Measurements from ENCODE around the gene RELCH.

Gene RELCH

GRCh38 chr18:62258093-62258492 lies 71.0 kb downstream of the RELCH start:
- H3K9me3 ChIP-seq (ENCODE audit: control insufficient read depth, low read length), result no peaks in the 10 kb centered on the region
- DNase-seq (ENCODE audit: low read depth), result no peak
- peaks cover 74% of the 10 kb centered on the region for H3K36me3 ChIP-seq (ENCODE audit: control insufficient read depth, insufficient read depth, low read length, severe bottlenecking)
- H3K4me1 ChIP-seq (ENCODE audit: control insufficient read depth, insufficient read depth, low read length), result no peaks in the 10 kb centered on the region
- no peak overlapping the region for H3K9ac ChIP-seq (ENCODE audit: low read length)
- H3K27me3 ChIP-seq (replicated peaks; ENCODE audit: control insufficient read depth, insufficient read depth, low read length), result no peaks in the 10 kb centered on the region
- no peak overlapping the region for H3K4me3 ChIP-seq (ENCODE audit: low read length)

DNA sequence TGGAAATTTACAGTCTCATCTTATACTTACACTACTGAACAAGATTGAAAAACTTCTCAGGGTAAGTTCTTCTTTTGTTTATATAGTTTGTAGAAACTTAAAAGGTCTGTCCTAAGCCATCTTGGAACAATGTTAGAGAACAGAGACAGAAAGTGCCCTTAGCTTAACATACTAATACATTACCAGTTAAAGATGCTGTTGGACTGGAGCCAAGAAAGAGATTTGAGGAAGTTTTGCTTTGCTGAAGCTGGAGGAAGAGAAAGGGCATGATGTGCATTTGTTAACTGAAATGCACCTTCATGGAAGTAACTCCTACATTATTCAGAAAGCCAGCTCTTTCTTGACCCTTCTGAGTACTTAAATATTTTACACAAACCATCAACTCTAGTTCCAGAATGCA lies 71.6 kb downstream of the RELCH start:
- Histone ChIP-seq H3K9me3 (ENCODE audit: control insufficient read depth, low read length) (no peaks in the 10 kb centered on the region), H3K4me3 (ENCODE audit: low read length) (no peak overlapping the region), H3K36me3 (ENCODE audit: control insufficient read depth, insufficient read depth, low read length, severe bottlenecking) (peaks cover 75% of the 10 kb centered on the region), H3K4me1 (ENCODE audit: control insufficient read depth, insufficient read depth, low read length) (no peaks in the 10 kb centered on the region), H3K9ac (ENCODE audit: low read length) (no peak overlapping the region), H3K27me3 (replicated peaks; ENCODE audit: control insufficient read depth, insufficient read depth, low read length) (no peaks in the 10 kb centered on the region)
- no peak for DNase-seq (ENCODE audit: low read depth)

DNA sequence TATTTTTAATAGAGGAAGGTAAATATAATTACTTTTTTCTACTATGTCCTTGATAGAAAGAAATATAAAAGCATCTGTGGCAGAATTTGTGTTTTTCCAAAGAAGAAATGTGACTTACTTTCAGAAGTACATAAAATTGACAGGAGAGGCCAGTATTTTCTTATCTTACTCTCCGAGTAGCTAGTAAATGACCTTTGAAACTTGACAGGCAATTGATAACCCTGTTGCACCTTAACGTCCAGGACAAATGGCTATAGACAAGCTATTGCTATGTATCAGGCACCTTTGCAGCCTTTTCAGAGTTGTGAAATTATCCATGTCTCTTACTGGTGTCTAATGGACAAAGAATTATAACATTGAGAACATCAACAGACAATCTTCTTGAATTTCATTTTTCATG lies 75.0 kb downstream of the RELCH start:
- DNase-seq (ENCODE audit: low read depth), result no peak
- Histone ChIP-seq H3K27me3 (replicated peaks; ENCODE audit: control insufficient read depth, insufficient read depth, low read length) (no peaks in the 10 kb centered on the region), H3K4me1 (ENCODE audit: control insufficient read depth, insufficient read depth, low read length) (no peaks in the 10 kb centered on the region), H3K4me3 (ENCODE audit: low read length) (no peak overlapping the region), H3K9ac (ENCODE audit: low read length) (no peak overlapping the region), H3K36me3 (ENCODE audit: control insufficient read depth, insufficient read depth, low read length, severe bottlenecking) (peaks cover 86% of the 10 kb centered on the region), H3K9me3 (ENCODE audit: control insufficient read depth, low read length) (no peaks in the 10 kb centered on the region)

DNA sequence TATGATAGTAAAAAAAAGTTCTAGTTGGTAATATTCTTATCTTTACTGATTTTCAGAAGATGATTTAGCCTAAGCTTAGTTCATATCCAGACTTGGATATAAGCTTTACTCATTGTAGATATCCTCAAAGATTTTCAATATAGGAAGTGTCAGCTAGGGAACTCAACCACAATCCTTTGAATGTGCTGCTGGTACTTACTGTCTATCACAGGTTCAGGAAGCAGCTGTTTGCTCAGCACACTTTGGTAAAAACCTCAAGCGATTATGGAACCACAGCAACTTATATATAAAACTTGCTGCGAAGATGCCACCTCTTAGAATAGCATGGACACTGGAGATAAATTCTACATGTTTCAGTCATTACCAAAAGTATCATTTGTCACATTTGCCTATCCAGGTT lies 77.9 kb downstream of the RELCH start:
- no peaks in the 10 kb centered on the region for H3K9me3 ChIP-seq (ENCODE audit: control insufficient read depth, low read length)
- no peaks in the 10 kb centered on the region for H3K4me1 ChIP-seq (ENCODE audit: control insufficient read depth, insufficient read depth, low read length)
- H3K36me3 ChIP-seq (ENCODE audit: control insufficient read depth, insufficient read depth, low read length, severe bottlenecking), result peaks cover 82% of the 10 kb centered on the region
- no peak overlapping the region for H3K4me3 ChIP-seq (ENCODE audit: low read length)
- H3K9ac ChIP-seq (ENCODE audit: low read length), result no peak overlapping the region
- no peak for DNase-seq (ENCODE audit: low read depth)
- no peaks in the 10 kb centered on the region for H3K27me3 ChIP-seq (replicated peaks; ENCODE audit: control insufficient read depth, insufficient read depth, low read length)

DNA sequence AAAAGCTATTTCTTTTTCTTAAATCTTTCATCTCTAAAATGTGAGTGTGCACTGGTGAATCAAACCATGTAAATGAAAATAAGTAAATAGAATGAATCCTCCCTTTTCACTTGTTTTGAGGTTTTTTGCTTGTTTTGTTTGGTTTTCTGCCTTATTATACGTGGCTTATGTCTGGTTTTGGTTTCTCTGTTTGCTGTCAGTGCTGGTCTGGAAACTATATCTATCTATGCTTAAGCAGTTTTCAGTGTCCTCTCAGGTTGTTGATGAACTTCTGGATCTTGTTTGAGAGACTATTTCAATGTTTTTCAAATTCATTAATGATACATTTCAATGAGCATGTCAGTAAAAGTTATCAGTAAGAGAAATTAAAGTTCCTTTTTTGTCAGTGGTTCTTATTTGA lies 90.0 kb downstream of the RELCH start:
- Histone ChIP-seq H3K9ac (ENCODE audit: low read length) (no peak overlapping the region), H3K9me3 (ENCODE audit: control insufficient read depth, low read length) (no peaks in the 10 kb centered on the region), H3K36me3 (ENCODE audit: control insufficient read depth, insufficient read depth, low read length, severe bottlenecking) (peaks cover 13% of the 10 kb centered on the region), H3K27me3 (replicated peaks; ENCODE audit: control insufficient read depth, insufficient read depth, low read length) (no peaks in the 10 kb centered on the region), H3K4me1 (ENCODE audit: control insufficient read depth, insufficient read depth, low read length) (peaks cover 19% of the 10 kb centered on the region), H3K4me3 (ENCODE audit: low read length) (no peak overlapping the region)
- no peak for DNase-seq (ENCODE audit: low read depth)

GRCh38 chr18:62279561-62279960 lies 92.5 kb downstream of the RELCH start:
- Histone ChIP-seq H3K36me3 (ENCODE audit: control insufficient read depth, insufficient read depth, low read length, severe bottlenecking) (peaks cover 6% of the 10 kb centered on the region), H3K4me1 (ENCODE audit: control insufficient read depth, insufficient read depth, low read length) (peaks cover 32% of the 10 kb centered on the region), H3K4me3 (ENCODE audit: low read length) (no peak overlapping the region), H3K27me3 (replicated peaks; ENCODE audit: control insufficient read depth, insufficient read depth, low read length) (no peaks in the 10 kb centered on the region), H3K9me3 (ENCODE audit: control insufficient read depth, low read length) (no peaks in the 10 kb centered on the region), H3K9ac (ENCODE audit: low read length) (no peak overlapping the region)
- DNase-seq (ENCODE audit: low read depth), result no peak

DNA sequence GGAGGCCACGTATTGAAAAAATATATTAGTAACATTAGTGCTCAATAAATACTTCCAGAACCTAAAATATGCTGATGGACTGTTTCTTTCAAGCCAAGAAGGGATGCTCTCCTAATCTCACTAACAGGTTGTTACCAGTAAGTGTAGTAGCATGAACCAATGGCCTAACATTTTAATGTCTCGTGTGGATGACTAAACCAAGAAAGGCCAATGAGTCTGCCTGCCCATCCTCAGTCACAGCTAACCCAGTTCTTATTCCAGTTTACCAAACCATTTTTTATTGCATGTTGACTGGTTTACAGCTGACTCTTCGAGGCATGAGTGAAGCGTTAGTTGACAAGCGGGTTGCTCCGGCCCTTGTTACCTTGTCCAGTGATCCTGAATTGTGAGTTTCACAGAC lies 93.0 kb downstream of the RELCH start:
- Histone ChIP-seq H3K36me3 (ENCODE audit: control insufficient read depth, insufficient read depth, low read length, severe bottlenecking) (peaks cover 5% of the 10 kb centered on the region), H3K27me3 (replicated peaks; ENCODE audit: control insufficient read depth, insufficient read depth, low read length) (no peaks in the 10 kb centered on the region), H3K9ac (ENCODE audit: low read length) (no peak overlapping the region), H3K4me1 (ENCODE audit: control insufficient read depth, insufficient read depth, low read length) (peaks cover 37% of the 10 kb centered on the region), H3K9me3 (ENCODE audit: control insufficient read depth, low read length) (no peaks in the 10 kb centered on the region), H3K4me3 (ENCODE audit: low read length) (no peak overlapping the region)
- no peak for DNase-seq (ENCODE audit: low read depth)

- peaks cover 40% of the 10 kb centered on the region for H3K4me1 ChIP-seq (ENCODE audit: control insufficient read depth, insufficient read depth, low read length)
- H3K9me3 ChIP-seq (ENCODE audit: control insufficient read depth, low read length), result no peaks in the 10 kb centered on the region
- no peaks in the 10 kb centered on the region for H3K27me3 ChIP-seq (replicated peaks; ENCODE audit: control insufficient read depth, insufficient read depth, low read length)
- DNase-seq (ENCODE audit: low read depth), result peak; percentile 8
- no peak overlapping the region for H3K9ac ChIP-seq (ENCODE audit: low read length)
- H3K36me3 ChIP-seq (ENCODE audit: control insufficient read depth, insufficient read depth, low read length, severe bottlenecking), result peaks cover 12% of the 10 kb centered on the region
- peak overlapping the region; percentile 57 for H3K4me3 ChIP-seq (ENCODE audit: low read length)
Measured at GRCh38 chr18:62280786-62281185, 93.7 kb downstream of the RELCH start.

DNA sequence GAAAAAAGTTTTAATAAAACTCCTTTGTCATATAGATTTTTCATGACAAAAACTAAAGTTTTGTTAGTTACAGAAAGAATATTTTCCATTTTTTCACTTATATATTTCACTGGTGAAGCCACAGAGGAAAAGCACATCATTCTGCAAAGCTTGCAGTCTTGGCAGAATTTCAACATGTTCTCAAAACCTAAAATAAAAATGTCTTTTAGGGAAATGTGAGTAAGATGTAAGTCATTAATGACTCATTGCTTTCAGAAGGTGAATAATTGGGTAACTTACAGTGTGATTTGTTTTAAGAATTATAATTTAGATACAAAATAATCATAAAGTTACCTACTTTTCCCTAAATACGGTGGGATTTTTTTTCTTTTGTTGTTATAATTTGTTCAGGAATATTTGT lies 94.6 kb downstream of the RELCH start:
- peak; percentile 85 for DNase-seq (ENCODE audit: low read depth)
- Histone ChIP-seq H3K9me3 (ENCODE audit: control insufficient read depth, low read length) (no peaks in the 10 kb centered on the region), H3K36me3 (ENCODE audit: control insufficient read depth, insufficient read depth, low read length, severe bottlenecking) (peaks cover 13% of the 10 kb centered on the region), H3K4me3 (ENCODE audit: low read length) (peak overlapping the region; percentile 57), H3K27me3 (replicated peaks; ENCODE audit: control insufficient read depth, insufficient read depth, low read length) (no peaks in the 10 kb centered on the region), H3K4me1 (ENCODE audit: control insufficient read depth, insufficient read depth, low read length) (peaks cover 40% of the 10 kb centered on the region), H3K9ac (ENCODE audit: low read length) (peak overlapping the region; percentile 54)

DNA sequence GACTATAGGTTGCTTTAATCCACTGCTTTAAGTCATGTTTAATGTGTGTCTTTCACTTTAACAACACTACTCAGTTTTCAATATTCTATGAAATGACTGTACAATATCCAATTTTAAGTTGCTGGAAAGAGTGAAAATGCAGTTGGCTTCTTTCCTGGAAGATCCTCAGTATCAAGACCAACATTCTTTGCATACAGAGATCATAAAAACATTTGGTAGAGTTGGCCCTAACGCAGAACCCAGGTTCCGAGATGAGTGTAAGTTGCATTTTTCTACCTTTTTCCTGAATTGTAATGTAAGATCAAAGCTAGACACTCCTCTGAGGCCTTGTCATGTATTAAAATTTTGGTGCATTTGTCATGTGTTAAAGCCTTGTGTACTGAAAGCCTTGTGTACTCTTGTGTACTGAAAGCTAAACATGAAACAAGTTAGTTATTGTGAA lies 95.2 kb downstream of the RELCH start:
- Histone ChIP-seq H3K9me3 (ENCODE audit: control insufficient read depth, low read length) (no peaks in the 10 kb centered on the region), H3K36me3 (ENCODE audit: control insufficient read depth, insufficient read depth, low read length, severe bottlenecking) (peaks cover 9% of the 10 kb centered on the region), H3K9ac (ENCODE audit: low read length) (peak overlapping the region; percentile 54), H3K27me3 (replicated peaks; ENCODE audit: control insufficient read depth, insufficient read depth, low read length) (no peaks in the 10 kb centered on the region), H3K4me1 (ENCODE audit: control insufficient read depth, insufficient read depth, low read length) (peaks cover 40% of the 10 kb centered on the region), H3K4me3 (ENCODE audit: low read length) (peak overlapping the region; percentile 57)
- DNase-seq (ENCODE audit: low read depth), result peak; percentile 62

DNA sequence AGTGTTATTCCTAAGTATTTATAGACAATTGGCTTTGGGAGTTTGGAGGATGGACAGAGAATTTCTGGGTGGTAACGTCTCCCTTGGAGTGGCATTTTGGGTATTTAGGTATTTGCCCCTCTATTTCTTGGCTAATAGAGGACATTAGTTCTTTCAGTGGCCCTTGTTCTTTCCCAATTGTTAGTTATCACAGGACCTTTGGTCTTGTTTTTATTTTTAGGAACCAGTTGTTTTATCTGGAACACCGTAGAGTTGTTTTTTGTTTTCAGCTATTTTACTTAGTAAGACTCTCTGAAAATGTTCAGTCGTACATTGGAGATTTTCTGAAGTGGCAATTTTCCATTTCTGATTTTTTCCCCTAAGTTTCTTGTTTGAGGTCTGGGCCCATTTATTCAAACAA lies 97.6 kb downstream of the RELCH start:
- peaks cover 29% of the 10 kb centered on the region for H3K36me3 ChIP-seq (ENCODE audit: control insufficient read depth, insufficient read depth, low read length, severe bottlenecking)
- DNase-seq (ENCODE audit: low read depth), result no peak
- no peak overlapping the region for H3K9ac ChIP-seq (ENCODE audit: low read length)
- no peak overlapping the region for H3K4me3 ChIP-seq (ENCODE audit: low read length)
- no peaks in the 10 kb centered on the region for H3K9me3 ChIP-seq (ENCODE audit: control insufficient read depth, low read length)
- peaks cover 40% of the 10 kb centered on the region for H3K4me1 ChIP-seq (ENCODE audit: control insufficient read depth, insufficient read depth, low read length)
- H3K27me3 ChIP-seq (replicated peaks; ENCODE audit: control insufficient read depth, insufficient read depth, low read length), result no peaks in the 10 kb centered on the region

DNA sequence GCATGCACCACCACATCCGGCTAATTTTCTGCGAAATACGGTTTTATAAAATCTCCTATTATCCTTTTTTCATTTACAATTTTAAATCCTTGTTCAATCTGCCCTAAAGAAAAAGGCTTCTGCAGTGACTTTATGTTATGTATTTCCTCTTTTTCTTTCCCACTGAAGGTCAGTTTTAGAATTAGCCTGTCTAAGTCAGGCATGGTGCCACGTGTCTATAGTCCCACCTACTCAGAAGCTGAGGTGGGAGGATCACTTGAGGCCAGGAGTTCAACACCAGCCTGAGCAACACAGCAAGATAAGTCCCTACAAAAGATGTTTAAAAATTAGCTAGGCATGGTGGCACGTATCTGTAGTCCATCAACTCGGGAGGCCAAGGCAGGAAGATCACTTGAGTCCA lies 98.2 kb downstream of the RELCH start:
- Histone ChIP-seq H3K27me3 (replicated peaks; ENCODE audit: control insufficient read depth, insufficient read depth, low read length) (no peaks in the 10 kb centered on the region), H3K4me3 (ENCODE audit: low read length) (no peak overlapping the region), H3K4me1 (ENCODE audit: control insufficient read depth, insufficient read depth, low read length) (peaks cover 40% of the 10 kb centered on the region), H3K9ac (ENCODE audit: low read length) (no peak overlapping the region), H3K36me3 (ENCODE audit: control insufficient read depth, insufficient read depth, low read length, severe bottlenecking) (peaks cover 29% of the 10 kb centered on the region), H3K9me3 (ENCODE audit: control insufficient read depth, low read length) (no peaks in the 10 kb centered on the region)
- no peak for DNase-seq (ENCODE audit: low read depth)

Data from adipocyte (in vitro differentiated cells).